ENCODE measurements around the gene NDUFB10.

GRCh38 chr16:1990351-1991134 is 31.2 kb downstream of the NDUFB10 start:
- TF ChIP-seq CTCF (IDR thresholded peaks at IDR 0.05) (no peak), POLR2AphosphoS5 (IDR thresholded peaks at IDR 0.05) (no peak), POLR2A (IDR thresholded peaks at IDR 0.05; ENCODE audit: low read depth) (no peak)

Measured in esophagus muscularis mucosa (tissue), 3 donors.